IPS-11a (cell line): ENCODE data around the gene PPP4R3A.
"Not testable (repeated sequence)": the region's sequence is repeated elsewhere in the genome, so short reads cannot be mapped to it uniquely, and the experiment has no call there.

Experiments
- H3K4me3 ChIP-seq: one replicate; pipeline ENCODE4 v1.5.1; 2013; ENCODE audit warnings: low read depth, low read length, control low read depth

Gene PPP4R3A

DNA sequence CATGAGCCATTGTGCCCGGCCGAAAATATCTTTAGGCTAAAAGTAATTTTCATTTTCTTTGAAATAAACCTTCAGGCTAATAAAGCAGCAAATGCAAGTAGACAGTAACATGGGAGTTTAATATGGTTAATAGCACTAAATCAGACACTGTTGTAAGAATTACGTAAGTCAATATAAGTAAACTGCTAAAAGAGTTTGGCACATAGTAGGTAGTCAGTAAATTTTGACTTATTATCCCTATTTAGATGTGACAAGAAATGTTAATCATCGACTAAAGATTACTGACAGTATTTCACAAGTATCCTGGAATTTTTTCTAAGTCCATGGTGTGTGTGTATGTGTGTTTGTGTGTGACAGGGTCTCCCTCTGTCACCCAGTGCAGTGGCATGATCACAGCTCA, 3.9 kb downstream of the PPP4R3A start:
- no peak overlapping the region for H3K4me3 ChIP-seq

DNA sequence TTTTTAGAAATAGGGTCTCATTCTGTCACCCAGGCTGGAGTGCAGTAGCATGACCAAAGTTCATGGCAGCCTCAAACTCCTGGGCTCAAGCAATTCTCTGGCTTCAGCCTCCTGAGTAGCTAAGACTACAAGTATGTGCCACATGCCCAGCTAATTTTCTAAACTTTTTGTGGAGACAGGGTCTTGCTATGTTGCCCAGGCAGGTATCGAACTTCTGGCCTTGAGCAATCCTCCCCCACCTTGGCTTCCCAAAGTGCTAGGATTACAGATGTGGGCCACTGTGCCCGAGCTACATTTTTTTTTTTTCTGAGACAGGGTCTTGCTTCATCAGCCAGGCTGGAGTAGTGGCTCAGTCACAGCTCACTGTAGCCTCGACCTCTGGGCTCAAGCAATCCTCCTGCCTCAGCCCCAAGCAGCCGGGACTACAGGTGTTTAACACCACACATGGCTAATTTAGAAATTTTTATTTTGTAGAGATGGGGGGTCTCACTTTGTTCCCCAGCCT, 7.1 kb downstream of the PPP4R3A start:
- H3K4me3 ChIP-seq = no peak overlapping the region

DNA sequence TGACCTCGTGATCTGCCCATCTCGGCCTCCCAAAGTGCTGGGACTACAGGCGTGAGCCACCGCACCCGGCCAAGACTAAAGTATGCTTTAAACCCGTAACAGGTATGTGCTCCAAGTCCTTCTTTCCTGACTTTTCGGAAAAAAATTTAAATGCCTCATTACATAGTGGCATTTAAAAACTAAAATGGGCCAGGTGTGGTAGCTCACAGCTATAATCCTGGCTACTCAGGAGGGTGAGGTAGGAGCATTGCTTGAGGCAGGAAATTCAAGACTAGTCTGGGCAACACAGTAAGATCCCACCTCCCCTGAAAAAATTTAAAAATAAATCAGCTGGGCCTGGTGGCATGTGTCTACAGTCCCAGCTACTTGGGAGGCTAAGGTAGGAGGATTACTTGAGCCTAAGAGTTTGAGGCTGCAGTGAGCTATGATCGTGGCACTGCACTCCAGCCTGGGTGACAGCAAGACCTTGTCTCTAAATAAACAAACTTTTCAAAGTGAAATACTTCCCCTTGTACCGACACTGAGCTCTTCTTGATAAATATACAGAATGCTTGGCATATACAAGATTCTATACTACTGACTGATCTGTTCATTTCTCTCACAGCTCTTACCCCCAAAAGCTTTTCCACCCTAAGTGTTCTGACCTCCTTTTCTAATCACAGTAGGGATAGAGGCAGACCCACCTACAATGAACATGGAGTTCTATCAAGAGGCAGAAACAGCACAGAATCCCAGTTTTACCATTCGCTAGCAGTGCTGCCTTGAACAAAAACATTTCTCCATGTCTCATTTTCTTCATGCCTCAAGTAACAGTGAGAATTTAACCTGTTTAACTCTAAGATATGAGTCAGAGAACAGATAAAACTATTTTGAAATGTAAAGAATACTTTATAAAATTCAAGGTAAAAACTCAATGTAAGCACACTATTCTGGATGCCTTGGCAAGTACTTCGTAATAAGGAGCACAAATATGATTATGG, 7.9 kb downstream of the PPP4R3A start:
- H3K4me3 ChIP-seq = no peak overlapping the region

DNA sequence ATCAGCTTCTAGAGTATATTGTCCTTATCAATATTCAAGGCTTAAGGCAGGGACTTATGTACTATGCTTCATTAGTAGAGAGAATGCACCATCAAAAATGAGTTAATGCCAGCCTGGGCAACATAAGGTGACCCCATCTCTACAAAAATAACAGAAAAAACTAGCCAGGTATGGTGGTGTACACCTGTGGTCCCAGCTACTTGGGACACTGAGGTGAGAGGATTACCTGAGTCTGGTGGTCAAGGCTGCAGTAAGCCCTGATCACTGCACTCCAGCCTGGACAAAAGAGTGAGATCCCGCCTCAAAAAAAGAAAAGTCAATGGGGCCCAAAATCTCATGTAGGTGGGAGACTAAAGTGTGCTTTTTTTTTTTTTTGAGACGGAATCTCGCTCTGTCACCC, 8.8 kb downstream of the PPP4R3A start:
- H3K4me3 ChIP-seq = no peak overlapping the region

DNA sequence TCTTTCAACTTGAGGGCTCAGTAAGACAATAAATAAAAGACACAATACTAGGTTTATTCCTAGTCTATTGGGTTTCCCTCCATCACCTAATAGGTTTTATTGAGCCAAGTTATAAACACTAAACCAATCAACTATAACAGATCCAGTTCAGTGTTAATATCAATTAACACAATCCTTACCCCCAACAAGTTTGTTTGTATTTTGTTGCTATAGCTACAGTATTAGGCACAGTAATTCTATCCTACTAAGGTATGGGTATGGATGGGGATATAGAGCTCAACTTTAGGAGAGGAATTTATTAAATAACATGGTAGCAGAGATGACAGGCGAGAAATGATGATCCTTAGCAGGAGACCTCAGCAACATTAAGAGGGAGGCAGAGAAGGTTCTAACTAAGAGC, 13.3 kb downstream of the PPP4R3A start:
- no peak overlapping the region for H3K4me3 ChIP-seq

DNA sequence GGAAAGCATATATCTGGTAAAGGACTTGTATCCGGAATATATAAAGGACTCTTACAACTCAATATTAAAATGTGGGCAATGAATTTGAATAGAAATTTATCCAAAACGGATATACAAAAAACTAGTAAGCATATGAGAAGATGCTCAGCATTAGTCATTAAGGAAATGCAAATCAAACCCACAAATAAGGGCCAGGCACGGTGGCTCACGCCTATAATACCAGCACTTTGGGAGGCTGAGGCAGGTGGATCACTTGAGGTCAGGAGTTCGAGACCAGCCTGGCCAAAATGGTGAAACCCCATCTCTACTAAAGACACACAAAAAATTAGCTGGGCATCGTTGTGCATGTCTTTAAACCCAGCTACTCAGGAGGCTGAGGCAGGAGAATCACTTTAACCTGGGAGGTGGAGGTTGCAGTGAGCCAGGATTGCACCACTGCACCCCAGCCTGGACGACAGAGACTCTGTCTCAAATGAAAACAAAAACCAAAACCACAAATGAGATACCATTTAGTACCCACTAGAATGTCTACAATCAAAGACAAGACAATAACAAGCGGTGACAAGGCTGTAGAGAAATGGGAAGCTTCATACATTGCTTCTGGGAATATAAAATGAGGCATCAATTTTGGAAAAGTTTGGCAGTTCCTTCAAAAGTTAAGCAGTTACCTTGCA, 15.6 kb downstream of the PPP4R3A start:
- H3K4me3 ChIP-seq = not testable (repeated sequence)

DNA sequence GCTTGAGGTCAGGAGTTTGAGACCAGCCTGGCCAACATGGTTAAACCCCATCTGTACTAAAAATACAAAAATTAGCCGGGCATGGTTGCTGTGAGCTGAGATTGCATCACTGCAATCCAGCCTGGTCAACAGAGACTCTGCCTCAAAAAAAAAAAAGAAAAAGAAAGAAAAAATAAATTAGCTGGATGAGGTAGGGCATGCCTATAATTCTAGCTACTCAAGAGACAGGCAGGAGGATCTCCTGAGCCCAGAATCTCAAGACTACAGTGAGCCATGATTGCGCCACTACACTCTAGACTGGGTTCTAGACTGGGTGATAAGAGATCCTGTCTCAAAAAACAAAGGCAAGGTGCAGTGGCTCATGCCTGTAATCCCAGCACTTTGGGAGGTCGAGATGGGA, 16.9 kb downstream of the PPP4R3A start:
- H3K4me3 ChIP-seq = no peak overlapping the region

DNA sequence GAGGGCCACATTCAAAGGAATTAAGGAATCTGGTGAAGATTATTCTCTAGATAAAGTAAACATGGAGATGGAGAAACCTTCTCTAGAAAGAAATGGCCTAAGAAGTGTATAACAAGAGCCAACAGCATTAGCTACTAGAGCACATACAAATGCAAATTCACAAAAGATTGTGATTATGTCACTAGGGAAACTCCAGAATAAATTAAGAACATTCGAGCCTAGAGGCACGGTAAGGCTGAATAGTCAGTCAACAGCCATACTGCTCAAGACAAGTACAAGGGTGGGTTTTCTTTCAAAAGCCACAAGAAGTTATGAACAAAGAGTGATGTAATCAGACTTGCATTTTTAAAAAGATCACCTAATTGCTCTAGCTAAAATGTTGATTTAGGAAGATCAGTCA, 25.4 kb downstream of the PPP4R3A start:
- no peak overlapping the region for H3K4me3 ChIP-seq

DNA sequence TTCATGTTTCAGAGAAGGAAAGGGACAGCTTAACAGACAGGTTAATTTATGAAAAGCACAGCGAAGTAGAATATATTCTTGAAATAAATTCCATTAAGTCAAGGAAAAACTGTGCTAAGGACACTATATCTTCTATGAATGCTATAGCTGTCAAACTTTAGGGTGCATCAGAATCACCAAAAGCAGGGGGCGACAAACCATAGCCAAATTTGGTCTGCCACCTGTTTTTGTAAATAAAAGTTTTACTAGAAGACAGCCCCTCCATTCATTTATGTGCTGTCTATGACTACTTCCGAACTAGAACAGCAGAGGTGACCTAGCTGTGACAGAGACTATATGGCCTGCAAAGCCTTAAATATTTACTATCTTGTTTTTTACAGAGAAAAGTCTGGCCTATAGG, 25.9 kb downstream of the PPP4R3A start:
- H3K4me3 ChIP-seq = no peak overlapping the region

DNA sequence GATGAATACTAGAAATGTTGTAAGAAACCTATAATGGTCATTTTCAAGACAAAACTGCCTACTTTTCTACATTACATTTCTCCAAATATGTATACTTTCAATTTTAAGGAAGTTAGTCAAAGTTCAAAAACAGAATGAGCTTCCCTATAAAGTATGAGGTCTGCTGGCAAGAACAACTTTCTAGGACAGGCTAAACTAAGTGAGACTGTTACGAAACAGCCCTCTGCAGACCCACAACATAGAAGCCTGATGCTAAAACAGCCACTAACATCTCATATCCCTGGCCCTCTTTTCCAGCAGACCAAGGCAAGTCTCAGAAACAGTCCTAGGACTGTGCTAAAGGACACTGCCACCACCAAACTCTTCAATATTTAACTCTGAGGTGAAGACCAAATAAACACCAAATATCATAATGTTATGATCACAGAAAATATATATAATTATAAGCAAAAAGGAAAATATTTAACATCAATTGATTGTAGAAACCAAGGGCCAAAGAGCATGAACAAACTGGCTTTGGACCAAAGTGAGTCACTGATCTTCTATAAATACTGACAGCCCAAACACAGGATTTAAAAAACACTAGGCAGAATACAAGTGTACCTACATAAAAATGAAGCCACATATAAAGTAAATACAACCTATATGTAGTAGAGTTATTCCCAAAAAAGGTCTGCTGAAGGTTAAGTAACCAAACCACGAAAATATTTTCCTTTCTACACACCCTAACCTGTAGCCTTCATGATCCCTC, 27.7 kb downstream of the PPP4R3A start:
- no peak overlapping the region for H3K4me3 ChIP-seq

DNA sequence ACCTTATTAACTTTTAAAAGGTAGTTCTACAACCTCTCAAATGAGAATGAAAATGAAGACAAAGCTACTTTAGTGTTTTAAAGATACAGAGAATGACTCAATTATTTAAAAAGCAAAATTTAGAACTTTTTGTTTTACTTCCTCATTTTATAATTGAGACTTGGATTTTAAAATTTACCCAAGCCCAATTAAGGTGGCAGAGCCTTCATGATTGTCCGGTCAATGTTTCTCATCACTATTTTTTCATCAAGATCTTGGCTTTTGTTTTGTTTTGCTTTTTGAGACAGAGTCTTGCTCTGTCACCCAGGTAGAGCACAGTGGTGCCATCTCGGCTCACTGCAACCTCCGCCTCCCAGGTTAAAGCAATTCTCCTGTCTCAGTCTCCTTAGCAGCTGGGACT, 32.7 kb downstream of the PPP4R3A start:
- no peak overlapping the region for H3K4me3 ChIP-seq

DNA sequence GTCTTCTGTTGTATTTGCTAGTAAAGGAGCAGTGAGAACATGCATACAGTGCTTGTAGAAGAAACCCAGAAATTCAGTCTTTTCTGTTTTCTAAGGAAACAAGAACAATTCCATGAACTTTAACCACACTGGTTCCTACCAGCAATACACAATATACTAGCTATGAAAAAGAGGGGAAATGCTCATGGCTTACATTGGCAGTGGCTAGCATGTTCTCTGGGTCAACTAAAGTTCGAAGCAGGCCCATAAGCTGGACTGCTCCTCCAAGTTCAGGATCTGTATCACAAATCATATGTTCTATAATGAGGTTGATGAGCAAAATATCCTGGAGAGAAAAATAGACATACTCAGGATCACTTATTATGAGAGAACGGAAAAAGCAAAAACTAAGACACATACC, 37.1 kb downstream of the PPP4R3A start:
- H3K4me3 ChIP-seq = no peak overlapping the region

DNA sequence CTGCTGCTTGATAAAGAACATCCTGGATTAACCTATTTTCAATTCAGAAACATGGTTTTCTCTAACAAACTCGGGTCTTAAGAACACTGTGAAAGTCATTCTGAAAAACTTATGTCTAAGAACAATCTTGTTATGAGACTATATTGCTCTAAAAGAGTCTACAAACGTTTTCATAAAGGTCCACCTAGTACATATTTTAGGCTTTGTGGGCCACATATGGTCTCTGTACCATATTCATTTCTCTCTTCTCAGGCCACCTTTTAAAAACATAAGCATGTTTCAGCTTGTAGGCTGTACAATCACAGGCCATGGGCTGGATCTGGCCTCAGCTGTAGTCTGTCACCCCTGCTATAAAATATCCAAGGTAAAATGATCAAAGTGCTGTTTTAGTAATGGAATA, 39.9 kb downstream of the PPP4R3A start:
- no peak overlapping the region for H3K4me3 ChIP-seq

DNA sequence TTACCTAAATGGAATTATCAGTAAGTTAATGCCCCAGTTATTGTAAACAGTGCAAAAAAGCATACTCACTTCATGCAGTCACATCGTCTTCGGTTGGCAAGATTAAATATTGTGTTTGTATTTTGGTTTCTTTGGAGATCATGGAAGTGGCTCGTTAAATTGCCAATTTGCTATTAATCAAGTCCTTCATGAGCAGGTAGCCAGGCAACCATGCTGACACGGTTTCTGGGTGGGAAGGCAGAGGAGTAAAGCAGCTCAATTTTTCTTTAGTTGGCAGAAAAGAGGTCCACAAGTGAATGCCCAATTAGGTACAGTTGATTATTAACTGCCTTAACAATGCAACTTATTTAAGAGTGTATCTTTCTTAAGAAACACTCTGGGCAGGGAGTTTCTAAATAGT, 43.9 kb downstream of the PPP4R3A start:
- H3K4me3 ChIP-seq = no peak overlapping the region

DNA sequence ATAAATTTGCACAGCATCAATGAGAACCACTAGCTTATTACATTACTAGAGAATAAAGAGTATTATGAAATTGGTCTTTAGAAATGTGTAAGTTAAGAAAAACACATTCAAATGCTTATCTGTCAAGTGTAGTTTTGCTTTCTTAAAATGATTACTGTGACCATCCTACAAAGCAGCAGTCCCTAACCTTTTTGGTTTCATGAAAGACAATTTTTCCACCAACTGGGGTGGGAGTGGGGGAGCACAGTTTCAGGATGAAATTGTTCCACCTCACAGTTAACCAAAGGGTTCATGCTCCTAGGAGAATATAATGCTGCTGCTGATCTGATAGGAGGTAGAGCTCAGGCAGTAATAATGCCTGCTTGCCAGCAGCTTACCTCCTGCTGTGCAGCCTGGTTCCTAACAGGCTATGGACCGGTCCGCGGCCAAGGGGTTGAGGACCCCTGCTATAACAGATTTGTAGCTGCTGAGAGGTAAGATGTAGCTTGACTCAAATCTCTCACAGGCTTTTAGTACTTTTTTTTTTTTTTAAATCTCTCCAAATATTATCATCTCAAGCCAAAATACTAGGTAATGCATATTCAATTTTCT, 45.4 kb downstream of the PPP4R3A start:
- H3K4me3 ChIP-seq = no peak overlapping the region

DNA sequence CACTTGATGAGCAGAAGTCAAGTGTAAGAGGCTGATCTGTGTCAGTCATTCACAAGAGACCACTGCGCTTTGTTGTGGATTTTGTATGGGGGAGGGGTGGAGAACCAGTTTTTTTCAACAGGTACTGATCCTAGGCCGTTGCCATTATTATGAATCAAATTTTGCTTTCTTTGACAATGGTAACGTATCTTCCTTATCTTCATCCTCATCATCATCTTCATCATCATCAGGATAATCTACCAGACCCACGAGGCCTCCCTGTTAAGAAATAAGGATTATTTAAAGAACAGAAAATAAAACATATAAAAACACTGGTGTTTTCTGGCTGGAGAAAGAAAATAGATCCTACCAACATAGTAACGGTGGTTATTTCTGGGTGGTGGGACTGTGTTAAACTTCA, 51.5 kb downstream of the PPP4R3A start:
- H3K4me3 ChIP-seq = no peak overlapping the region

DNA sequence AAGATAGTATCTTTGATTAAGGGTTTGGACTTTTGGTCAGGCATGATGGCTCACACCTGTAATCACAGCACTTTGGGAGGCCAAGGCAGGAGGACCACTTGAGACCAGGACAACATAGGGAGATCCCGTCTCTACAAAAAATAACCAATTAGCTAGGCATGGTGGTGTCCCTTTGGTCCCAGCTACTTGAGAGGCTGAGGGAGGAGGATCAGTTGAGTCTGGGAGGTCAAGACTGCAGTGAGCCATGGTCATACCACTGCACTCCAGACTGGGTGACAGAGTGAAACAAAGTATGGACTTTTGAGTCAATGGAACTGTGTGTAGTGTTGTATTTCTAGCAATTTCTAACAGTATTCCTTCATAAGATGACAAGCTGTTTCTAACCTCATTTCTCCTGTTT, 53.8 kb downstream of the PPP4R3A start:
- H3K4me3 ChIP-seq = no peak overlapping the region

DNA sequence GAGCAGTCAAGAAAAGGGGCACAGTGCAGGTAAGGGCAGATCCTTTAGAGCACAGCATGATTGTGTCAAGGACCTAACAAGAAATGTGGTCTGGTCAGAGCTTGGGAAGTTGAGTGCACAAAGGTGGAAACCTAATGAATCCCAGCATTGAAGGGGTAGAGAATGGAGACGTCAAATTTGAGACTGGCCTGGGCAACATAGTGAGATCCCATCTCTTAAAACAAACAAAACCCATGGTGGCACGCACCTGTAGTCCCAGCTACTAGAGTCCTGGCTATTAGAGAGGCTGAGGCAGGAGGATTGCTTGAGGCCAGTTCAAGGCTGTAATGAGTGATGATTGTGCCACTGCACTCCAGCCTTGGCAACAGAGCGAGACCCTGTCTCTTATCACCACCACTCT, 55.5 kb downstream of the PPP4R3A start:
- H3K4me3 ChIP-seq = no peak overlapping the region

DNA sequence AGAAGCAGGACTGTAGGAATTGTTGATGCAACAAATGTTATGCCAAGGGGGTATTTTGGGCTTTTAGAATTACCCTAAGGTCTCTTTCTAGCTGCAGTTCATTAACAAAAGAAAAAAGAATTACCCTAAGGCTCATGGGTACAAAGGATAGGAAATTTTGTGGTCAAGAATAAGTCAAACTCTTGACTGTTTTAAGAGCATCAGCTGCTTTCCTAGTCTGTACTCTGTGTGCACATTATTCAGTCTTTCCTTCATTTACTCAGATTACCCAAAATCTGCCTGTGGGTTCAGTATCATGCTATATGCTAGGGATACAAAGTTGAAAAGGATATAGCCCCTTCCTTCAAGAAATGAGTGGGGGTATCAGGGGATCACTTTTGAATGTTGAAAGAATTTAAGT, 56.0 kb downstream of the PPP4R3A start:
- no peak overlapping the region for H3K4me3 ChIP-seq

DNA sequence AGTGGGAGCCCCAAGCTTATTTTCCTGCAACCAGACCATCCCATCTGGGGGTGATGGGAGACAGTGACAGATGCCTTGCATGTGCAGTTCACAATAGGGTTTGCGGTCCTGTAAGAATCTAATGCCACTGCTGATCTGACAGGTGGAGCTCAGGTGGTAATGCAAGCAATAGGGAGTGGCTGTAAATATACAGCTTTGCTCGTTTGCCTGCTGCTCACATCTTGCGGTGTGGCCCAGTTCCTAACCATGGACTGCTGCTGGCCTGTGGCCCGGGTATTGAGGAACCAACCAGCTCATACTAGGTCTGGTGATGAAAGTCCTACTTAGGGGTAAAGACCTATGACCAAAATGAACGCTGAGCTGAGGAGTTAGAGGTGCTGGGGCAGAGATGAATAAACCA, 56.4 kb downstream of the PPP4R3A start:
- no peak overlapping the region for H3K4me3 ChIP-seq
